ENCODE results near the gene TMC5.

DNA sequence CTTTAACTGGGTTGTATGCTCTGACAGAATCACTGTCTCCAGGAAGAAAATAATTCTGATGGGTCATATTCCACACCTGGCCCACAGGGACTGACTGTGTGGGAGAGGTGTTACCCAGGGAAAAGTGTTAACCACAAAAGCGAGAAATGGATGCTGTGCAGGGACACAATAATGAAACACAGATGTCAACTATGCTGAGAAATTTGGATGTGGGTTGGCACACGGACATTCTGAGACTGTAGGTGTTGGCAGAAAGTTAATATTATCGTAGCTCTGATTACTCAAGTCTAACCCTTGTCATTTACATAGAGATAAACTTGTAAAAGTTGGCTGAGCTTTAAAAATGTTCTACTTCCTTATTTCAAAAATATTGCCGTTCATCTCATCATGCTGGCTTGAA, 19.6 kb downstream of the TMC5 start:
- TF ChIP-seq, protein P1, sequence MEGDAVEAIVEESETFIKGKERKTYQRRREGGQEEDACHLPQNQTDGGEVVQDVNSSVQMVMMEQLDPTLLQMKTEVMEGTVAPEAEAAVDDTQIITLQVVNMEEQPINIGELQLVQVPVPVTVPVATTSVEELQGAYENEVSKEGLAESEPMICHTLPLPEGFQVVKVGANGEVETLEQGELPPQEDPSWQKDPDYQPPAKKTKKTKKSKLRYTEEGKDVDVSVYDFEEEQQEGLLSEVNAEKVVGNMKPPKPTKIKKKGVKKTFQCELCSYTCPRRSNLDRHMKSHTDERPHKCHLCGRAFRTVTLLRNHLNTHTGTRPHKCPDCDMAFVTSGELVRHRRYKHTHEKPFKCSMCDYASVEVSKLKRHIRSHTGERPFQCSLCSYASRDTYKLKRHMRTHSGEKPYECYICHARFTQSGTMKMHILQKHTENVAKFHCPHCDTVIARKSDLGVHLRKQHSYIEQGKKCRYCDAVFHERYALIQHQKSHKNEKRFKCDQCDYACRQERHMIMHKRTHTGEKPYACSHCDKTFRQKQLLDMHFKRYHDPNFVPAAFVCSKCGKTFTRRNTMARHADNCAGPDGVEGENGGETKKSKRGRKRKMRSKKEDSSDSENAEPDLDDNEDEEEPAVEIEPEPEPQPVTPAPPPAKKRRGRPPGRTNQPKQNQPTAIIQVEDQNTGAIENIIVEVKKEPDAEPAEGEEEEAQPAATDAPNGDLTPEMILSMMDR (IDR thresholded peaks at IDR 0.05; ENCODE audit: low read depth, low read length, missing input control), result no peak
- no peak for TF ChIP-seq REST (IDR thresholded peaks at IDR 0.05)
- TF ChIP-seq ATF3 (IDR thresholded peaks at IDR 0.05), result no peak
- TF ChIP-seq TAF1 (conservative IDR thresholded peaks at IDR 0.05), result no peak
- TF ChIP-seq RAD21 (IDR thresholded peaks at IDR 0.05), result no peak
- no peak for TF ChIP-seq EGR1 (IDR thresholded peaks at IDR 0.05; ENCODE audit: low read depth in 2 of 2)
- TF ChIP-seq SP1 (IDR thresholded peaks at IDR 0.05), result no peak

Measured in liver (tissue), 3 donors.